Thyroid gland (tissue), 4 donors: ENCODE results near the gene NUAK2.

Experiments
- POLR2A ChIP-seq, 2 donors: fragments of 450-650 bp; IDR thresholded peaks; one replicate each; pipeline ENCODE4 v1.6.1; 2017; ENCODE audit warnings: antibody characterized with exemption in 2 of 2, mild to moderate bottlenecking in 2 of 2, moderate library complexity in 1 of 2
- TF ChIP-seq, protein P1 (sequence below), 6 experiments: fragments of 200-600 bp in 3 of 6; fragments of 450-650 bp in 3 of 6; sonication (generic) in 3 of 6; IDR thresholded peaks; one replicate each; pipeline ENCODE4 v1.5.1; 2016 to 2019; ENCODE audit warnings: antibody characterized with exemption in 6 of 6, mild to moderate bottlenecking in 2 of 6, inconsistent platforms in 1 of 6, moderate library complexity in 1 of 6

DNA sequence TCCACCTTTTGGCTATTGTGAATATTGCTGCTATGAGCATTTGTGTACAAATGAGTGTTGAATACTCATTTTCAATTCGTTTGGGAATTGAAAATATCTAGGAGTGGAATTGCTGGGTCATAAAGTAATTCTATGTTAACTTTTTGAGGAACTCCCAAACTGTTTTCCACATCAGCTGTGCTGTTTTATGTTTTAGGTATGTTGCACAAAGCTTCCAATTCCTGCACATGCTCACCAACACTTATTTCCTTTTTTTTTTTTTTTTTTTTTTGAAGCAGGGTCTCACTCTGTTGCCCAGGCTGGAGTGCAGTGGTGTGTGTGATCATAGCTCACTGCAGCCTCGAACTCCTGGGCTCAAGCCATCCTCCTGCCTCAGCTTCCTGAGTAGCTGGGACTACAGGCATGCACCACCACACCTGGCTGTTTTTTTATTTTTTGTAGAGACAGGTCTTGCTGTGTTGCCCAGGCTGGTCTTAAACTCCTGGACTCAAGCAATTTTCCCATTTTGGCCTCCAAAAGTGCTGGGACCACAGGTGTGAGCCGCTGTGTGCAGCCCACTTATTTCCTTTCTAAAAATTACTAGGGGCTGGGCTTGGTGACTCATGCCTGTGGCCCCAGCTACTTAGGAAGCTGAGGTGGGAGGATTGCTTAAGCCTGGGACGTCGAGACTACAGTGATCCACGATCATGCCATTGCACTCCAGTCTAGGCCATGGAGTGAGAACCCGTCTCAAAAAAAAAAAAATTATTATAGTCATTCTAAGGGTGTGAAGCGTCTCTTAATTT lies 60.4 kb downstream of the NUAK2 start:
- TF ChIP-seq, protein P1, sequence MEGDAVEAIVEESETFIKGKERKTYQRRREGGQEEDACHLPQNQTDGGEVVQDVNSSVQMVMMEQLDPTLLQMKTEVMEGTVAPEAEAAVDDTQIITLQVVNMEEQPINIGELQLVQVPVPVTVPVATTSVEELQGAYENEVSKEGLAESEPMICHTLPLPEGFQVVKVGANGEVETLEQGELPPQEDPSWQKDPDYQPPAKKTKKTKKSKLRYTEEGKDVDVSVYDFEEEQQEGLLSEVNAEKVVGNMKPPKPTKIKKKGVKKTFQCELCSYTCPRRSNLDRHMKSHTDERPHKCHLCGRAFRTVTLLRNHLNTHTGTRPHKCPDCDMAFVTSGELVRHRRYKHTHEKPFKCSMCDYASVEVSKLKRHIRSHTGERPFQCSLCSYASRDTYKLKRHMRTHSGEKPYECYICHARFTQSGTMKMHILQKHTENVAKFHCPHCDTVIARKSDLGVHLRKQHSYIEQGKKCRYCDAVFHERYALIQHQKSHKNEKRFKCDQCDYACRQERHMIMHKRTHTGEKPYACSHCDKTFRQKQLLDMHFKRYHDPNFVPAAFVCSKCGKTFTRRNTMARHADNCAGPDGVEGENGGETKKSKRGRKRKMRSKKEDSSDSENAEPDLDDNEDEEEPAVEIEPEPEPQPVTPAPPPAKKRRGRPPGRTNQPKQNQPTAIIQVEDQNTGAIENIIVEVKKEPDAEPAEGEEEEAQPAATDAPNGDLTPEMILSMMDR (IDR thresholded peaks at IDR 0.05): no peak
- no peak for TF ChIP-seq POLR2A (IDR thresholded peaks at IDR 0.05)
